H1 (cell line): ENCODE data around the gene FERMT2. TPM values are rescaled to one million over a fixed set of nuclear protein-coding genes. Genes with fewer than 3 reads are reported as not detected.

Source experiments
- SRF ChIP-seq: IDR thresholded peaks from 2 replicates; pipeline ENCODE4 v1.6.1; 2011; ENCODE audit warnings: mild to moderate bottlenecking, low read depth, low read length, moderate library complexity
- polyA plus RNA-seq, 7 experiments: library from polyadenylated mRNA; depleted of rRNA in 3 of 7; stranded (reverse) in 5 of 7; unstranded in 2 of 7; fragments of >200 nt in 5 of 7; fragments of 200-250 nt in 2 of 7; gene quantifications; 1 replicate in 5 of 7; 2 replicates in 1 of 7; 4 replicates in 1 of 7; pipeline versions ENCODE4 v1.2.1 to v1.2.3, GENCODE V29; 2011 to 2013; ENCODE audit warnings: missing spikeins in 2 of 7, mixed read lengths in 2 of 7
- total RNA-seq: library from RNA; stranded (reverse); fragmentation: NEBNext Ultra II Directional; extraction: Animal tissue kit (Norgen Biotek cat#: 25700); gene quantifications from 2 replicates; pipeline ENCODE4 v1.2.1, GENCODE V29; 2021

Gene FERMT2
- total and polyA plus RNA-seq, 2 of the 8 experiments (the other 6 are each of a cell fraction or from before 2014, with no cell fraction given): 53.3 to 142 TPM

DNA sequence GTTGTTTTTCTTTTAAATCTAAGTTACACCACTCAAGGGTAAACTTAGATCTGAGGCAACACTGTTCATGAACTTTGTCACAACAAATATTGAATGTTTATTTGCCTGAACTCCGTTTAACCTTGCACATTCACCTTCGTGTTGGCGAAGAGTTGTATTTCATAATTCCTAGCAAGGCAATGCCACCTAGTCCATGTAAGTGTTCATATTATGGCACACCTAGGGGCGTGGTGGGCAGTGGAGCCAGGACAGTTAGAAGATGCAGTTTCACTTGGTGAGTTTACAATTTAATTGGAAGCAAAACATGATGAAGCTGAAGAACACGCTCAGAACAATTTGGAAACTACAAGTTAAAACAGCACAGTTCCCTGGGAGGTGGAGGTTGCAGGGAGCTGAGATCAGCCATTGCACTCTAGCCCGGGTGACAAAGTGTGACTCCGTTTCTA, 129.0 kb downstream of the FERMT2 start (continued):
- TF ChIP-seq SRF: no peak
